ENCODE results near the gene SUPT6H. TPM values are rescaled to one million over a fixed set of nuclear protein-coding genes. Genes with fewer than 3 reads are reported as not detected.
"Not testable (repeated sequence)": the region's sequence is repeated elsewhere in the genome, so short reads cannot be mapped to it uniquely, and the experiment has no call there.

The SUPT6H gene
- total RNA-seq, 4 donors from 2014 or later, result 48.3 to 81.9 (median 64.8) TPM

- ATAC-seq, result no peak
- H3K4me1 ChIP-seq, result peaks cover 0 to 4% of the 10 kb centered on the region in 2 donors
- DNase-seq, result no peak
- H3K27me3 ChIP-seq, result no peaks in the 10 kb centered on the region
- TF ChIP-seq CTCF (IDR thresholded peaks at IDR 0.05 in 4 of 5, conservative IDR thresholded peaks at IDR 0.05 in 1 of 5) (no peak), POLR2A (IDR thresholded peaks at IDR 0.05) (no peak)
- no peak overlapping the region for H3K4me3 ChIP-seq
- no peaks in the 10 kb centered on the region for H3K9me3 ChIP-seq
- H3K36me3 ChIP-seq, result peaks cover 0 to 57% of the 10 kb centered on the region in 2 donors
- intact Hi-C loops (cut with DNase I; ENCODE audit: low total_unique reads), result no loop called here
- in situ Hi-C loops (cut with MboI; ENCODE audit: low sequenced_read_pairs in 4 of 4), result loop anchor here in 1 of 4 donors (25.0 kb wide), 1 partner anchor 93 kb away; the partner anchor contains the start of genes PIGS and UNC119
- H3K27ac ChIP-seq, result no peak overlapping the region
Observed at GRCh38 chr17:28655160-28655559, 6.8 kb upstream of the SUPT6H start.

GRCh38 chr17:28657756-28658155, 4.2 kb upstream of the SUPT6H start:
- Histone ChIP-seq H3K27me3 (no peaks in the 10 kb centered on the region), H3K9me3 (no peaks in the 10 kb centered on the region), H3K4me1 (peaks cover 11 to 15% of the 10 kb centered on the region in 2 donors), H3K27ac (no peak overlapping the region), H3K4me3 (no peak overlapping the region), H3K36me3 (peaks cover 0 to 38% of the 10 kb centered on the region in 2 donors)
- ATAC-seq (no peak), DNase-seq (no peak)
- intact Hi-C loops (cut with DNase I; ENCODE audit: low total_unique reads) (no loop called here), in situ Hi-C loops (cut with MboI; ENCODE audit: low sequenced_read_pairs in 4 of 4) (loop anchor here in 1 of 4 donors (25.0 kb wide), 1 partner anchor 95 kb away; the partner anchor contains the start of genes PIGS and UNC119)
- no peak for TF ChIP-seq CTCF (IDR thresholded peaks at IDR 0.05 in 4 of 5, conservative IDR thresholded peaks at IDR 0.05 in 1 of 5)
- TF ChIP-seq POLR2A (IDR thresholded peaks at IDR 0.05), result no peak

GRCh38 chr17:28658342-28658741, 3.7 kb upstream of the SUPT6H start:
- in situ Hi-C loops (cut with MboI; ENCODE audit: low sequenced_read_pairs in 4 of 4), result loop anchor here in 1 of 4 donors (25.0 kb wide), 1 partner anchor 96 kb away; the partner anchor contains the start of genes PIGS and UNC119

GRCh38 chr17:28658766-28659496, 3.1 kb upstream of the SUPT6H start:
- intact Hi-C loops (cut with DNase I; ENCODE audit: low total_unique reads); ATAC-seq; H3K27me3 ChIP-seq; DNase-seq; H3K27ac ChIP-seq; H3K9me3 ChIP-seq; H3K4me3 ChIP-seq: not testable (repeated sequence)
- in situ Hi-C loops (cut with MboI; ENCODE audit: low sequenced_read_pairs in 4 of 4), result loop anchor here in 1 of 4 donors (25.0 kb wide), 1 partner anchor 97 kb away; the partner anchor contains the start of genes PIGS and UNC119
- Histone ChIP-seq H3K36me3 (peaks cover 0 to 29% of the 10 kb centered on the region in 2 donors), H3K4me1 (peaks cover 23 to 27% of the 10 kb centered on the region in 2 donors)

More at GRCh38 chr17:28658342-28658741, 3.7 kb upstream of the SUPT6H start:
- ATAC-seq; intact Hi-C loops (cut with DNase I; ENCODE audit: low total_unique reads); H3K4me3 ChIP-seq; H3K9me3 ChIP-seq; DNase-seq; H3K27ac ChIP-seq; H3K27me3 ChIP-seq: not testable (repeated sequence)
- Histone ChIP-seq H3K4me1 (peaks cover 17 to 21% of the 10 kb centered on the region in 2 donors), H3K36me3 (peaks cover 0 to 35% of the 10 kb centered on the region in 2 donors)

- H3K27ac ChIP-seq; H3K27me3 ChIP-seq; intact Hi-C loops (cut with DNase I; ENCODE audit: low total_unique reads); H3K4me3 ChIP-seq; ATAC-seq; DNase-seq; H3K9me3 ChIP-seq: not testable (repeated sequence)
- H3K36me3 ChIP-seq, result peaks cover 0 to 26% of the 10 kb centered on the region in 2 donors
- peaks cover 28 to 33% of the 10 kb centered on the region in 2 donors for H3K4me1 ChIP-seq
- in situ Hi-C loops (cut with MboI; ENCODE audit: low sequenced_read_pairs in 4 of 4), result loop anchor here in 1 of 4 donors (25.0 kb wide), 1 partner anchor 97 kb away; the partner anchor contains the start of genes PIGS and UNC119
Observed at GRCh38 chr17:28659497-28659881, 2.5 kb upstream of the SUPT6H start.

GRCh38 chr17:28662527-28662829, 473 bp downstream of the SUPT6H start:
- Histone ChIP-seq H3K27me3 (no peaks in the 10 kb centered on the region), H3K27ac (peak overlapping the region; percentile 90 to 96 (median 90)), H3K9me3 (no peaks in the 10 kb centered on the region), H3K4me3 (peak overlapping the region; percentile 80 to 92 (median 82)), H3K4me1 (peaks cover 33 to 38% of the 10 kb centered on the region in 2 donors), H3K36me3 (peaks cover 0 to 29% of the 10 kb centered on the region in 2 donors)
- in situ Hi-C loops (cut with MboI; ENCODE audit: low sequenced_read_pairs in 4 of 4), result loop anchor here in 1 of 4 donors (25.0 kb wide), 1 partner anchor 100 kb away; the partner anchor contains the start of genes PIGS and UNC119
- ATAC-seq, result peak; percentile 19 to 38
- DNase-seq, result no peak
- TF ChIP-seq POLR2A (IDR thresholded peaks at IDR 0.05) (no peak), CTCF (IDR thresholded peaks at IDR 0.05 in 4 of 5, conservative IDR thresholded peaks at IDR 0.05 in 1 of 5) (no peak)
- intact Hi-C loops (cut with DNase I; ENCODE audit: low total_unique reads), result no loop called here

All from gastrocnemius medialis (tissue), 4 donors.